Measurements from ENCODE around the gene MED22.

DNA sequence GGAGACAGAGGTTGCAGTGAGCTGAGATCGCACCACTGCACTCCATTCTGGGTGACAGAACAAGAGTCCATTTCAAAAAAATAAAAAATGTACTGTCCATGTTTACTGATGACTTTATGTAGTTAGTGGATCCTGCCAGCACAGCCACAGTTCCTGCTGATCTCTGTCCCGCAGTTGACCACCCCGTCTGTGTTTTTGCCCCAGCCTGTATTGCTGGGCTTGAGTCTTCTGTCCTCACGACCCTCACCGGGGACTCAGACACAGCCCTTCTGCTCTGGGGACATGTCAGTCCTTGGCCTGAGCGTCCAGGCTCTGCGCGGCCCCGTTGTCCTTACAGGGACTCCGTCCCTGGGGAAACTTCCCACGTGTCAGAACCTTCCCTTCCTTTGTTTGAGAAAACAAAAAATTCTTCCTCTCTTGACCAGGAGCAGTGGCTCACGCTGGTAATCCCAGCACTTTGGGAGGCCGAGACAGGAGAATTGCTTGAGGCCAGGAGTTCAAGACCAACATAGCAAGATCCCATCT, 26.5 kb downstream of the MED22 start:
- TF ChIP-seq, protein P1, sequence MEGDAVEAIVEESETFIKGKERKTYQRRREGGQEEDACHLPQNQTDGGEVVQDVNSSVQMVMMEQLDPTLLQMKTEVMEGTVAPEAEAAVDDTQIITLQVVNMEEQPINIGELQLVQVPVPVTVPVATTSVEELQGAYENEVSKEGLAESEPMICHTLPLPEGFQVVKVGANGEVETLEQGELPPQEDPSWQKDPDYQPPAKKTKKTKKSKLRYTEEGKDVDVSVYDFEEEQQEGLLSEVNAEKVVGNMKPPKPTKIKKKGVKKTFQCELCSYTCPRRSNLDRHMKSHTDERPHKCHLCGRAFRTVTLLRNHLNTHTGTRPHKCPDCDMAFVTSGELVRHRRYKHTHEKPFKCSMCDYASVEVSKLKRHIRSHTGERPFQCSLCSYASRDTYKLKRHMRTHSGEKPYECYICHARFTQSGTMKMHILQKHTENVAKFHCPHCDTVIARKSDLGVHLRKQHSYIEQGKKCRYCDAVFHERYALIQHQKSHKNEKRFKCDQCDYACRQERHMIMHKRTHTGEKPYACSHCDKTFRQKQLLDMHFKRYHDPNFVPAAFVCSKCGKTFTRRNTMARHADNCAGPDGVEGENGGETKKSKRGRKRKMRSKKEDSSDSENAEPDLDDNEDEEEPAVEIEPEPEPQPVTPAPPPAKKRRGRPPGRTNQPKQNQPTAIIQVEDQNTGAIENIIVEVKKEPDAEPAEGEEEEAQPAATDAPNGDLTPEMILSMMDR (IDR thresholded peaks at IDR 0.05; ENCODE audit: insufficient read depth, low read length, poor library complexity, severe bottlenecking) = no peak
- no peak for TF ChIP-seq EZH2phosphoT487 (conservative IDR thresholded peaks at IDR 0.05; ENCODE audit: low read length)

Measured in SU-DHL-6 (cell line).